NCI-H2196 treated with DMSO at 0.1 percent for 48 hours (cell line): ENCODE results near the gene GAD2.
A peak's percentile ranks its signal among the peaks of the same experiment; 100 is the strongest.
"Not testable (repeated sequence)": the region's sequence is repeated elsewhere in the genome, so short reads cannot be mapped to it uniquely, and the experiment has no call there.

ENCODE experiments used
- DNase-seq: peaks from one replicate; lab custom pipeline; 2025; ENCODE audit not compliant: unreplicated experiment; lab: John Stamatoyannopoulos, UW

GAD2 gene

DNA sequence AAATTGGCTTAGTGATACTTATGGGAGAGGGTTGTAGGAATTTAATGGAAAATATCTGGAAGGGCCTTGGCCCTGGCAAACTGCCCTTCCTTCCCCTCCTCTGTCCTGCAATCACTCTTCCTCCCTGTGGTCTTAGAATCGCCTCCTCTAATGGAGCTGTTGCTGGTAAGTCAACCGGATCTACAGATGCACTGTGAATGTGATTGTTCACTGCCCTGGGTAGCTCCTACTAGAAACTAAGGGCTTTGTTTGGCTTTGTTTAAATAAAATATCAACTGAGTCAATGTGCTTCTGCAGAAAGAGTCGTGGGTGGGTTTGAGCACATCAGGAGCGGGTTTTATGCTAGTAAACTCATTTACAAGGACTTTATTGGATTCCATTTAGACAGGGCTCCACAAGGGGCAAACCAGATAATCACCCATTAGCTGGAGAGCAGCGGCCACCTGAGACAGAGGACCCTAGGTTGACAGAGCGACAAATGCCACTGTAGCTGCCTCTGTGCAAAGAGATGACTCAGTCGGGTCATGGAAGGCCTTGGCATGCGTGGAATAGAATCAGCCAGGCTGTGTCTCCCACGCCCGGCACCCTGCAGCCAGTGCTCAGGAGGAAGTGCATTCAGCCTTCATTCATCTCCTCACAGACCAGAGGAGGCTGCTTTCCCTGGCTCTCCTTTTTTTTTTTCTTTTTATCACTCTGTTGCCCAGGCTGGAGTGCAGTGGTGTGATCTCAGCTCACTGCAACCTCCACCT lies 97.9 kb downstream of the GAD2 start:
- no peak for DNase-seq

DNA sequence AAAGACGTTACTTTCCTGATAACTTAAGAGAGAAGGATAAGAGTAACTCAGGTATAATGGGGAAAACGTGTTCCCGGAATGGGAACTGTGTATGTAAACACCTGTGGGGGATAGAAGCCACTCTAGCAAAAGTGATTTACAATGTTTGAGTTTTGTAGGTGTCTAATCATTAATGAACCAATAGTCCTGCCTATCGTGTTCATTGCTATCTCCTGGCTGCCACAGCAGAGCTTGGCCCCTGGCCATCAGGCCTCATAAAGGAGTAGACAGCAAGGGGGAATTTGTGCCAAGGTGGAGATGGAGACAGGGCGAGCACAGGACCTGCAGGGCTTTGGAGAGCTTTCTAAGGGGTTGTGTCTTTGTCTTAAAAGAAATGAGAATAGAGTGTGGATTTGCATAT lies 102.1 kb downstream of the GAD2 start:
- no peak for DNase-seq

DNA sequence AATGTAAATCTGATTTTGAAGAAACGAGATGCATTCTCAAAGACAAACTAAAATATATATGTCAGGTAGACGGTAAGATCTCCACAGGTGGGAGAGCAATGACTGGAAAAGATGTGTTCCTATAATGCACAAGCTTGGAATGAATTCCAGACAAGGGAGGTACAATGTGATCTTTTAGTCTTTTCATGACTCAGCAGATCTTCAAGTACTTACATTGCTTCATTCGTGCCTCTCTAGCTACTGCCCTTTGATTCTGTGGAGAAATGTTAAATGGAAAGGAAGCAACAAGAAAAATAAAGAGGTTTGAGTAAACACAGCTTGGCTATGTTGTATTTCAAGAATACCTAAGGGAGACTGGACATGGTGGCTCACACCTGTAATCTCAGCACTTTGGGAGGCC lies 106.6 kb downstream of the GAD2 start:
- DNase-seq: no peak

- no peak for DNase-seq
These were observed 110.3 kb downstream of the GAD2 start for GRCh38 chr10:26326851-26327250.

GRCh38 chr10:26327811-26328210 lies 111.2 kb downstream of the GAD2 start:
- DNase-seq: no peak

DNA sequence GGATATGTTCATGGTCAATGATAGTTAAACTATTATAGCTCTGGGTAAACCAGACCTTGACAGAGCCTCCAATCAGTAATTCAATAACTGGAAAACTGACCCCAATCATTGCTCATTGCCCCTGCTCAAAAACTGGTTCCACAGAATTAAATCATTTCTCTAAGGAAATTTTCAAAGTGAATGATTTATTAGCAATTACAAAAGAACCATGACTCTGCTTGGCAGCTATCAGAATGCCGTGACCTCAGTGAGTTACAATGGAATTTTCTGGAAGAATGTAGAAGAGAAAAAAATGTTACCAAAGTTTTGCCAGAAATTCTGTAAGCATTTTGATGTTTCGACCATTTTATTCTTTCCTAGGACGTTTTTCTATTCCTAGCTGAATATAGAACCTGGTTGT lies 114.8 kb downstream of the GAD2 start:
- DNase-seq: no peak

DNA sequence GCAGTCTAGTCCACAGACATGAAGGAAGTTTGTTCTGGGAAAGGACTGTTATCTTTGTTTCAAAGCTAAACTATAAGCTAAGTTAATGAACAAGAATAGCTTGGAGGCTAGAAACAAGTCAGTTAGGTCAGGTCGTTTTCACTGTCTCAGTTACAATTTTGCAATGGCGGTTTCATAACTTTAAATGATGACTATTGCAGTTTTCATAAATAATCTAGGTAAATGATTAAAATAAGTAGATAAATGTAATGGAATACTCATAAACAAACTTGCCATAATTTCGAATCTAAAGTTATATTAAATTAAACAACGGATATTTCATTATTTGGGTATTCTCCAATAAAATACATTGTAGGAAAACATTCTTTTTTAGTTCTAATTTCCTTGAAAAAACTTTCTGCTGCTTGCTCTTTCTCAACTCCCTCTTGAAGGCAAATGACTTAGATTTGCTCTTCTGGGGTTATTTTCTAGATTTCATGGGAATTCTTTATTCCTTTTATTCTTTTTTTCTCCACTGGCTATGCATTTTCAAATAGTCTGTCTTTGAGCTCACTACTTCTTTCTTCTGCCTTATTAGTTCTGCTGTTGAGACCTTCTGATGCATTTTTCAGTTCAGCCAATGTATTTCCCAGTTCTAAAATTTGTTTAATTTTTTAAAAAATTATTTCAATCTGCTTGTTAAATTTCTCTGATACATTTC lies 117.8 kb downstream of the GAD2 start:
- DNase-seq: no peak

DNA sequence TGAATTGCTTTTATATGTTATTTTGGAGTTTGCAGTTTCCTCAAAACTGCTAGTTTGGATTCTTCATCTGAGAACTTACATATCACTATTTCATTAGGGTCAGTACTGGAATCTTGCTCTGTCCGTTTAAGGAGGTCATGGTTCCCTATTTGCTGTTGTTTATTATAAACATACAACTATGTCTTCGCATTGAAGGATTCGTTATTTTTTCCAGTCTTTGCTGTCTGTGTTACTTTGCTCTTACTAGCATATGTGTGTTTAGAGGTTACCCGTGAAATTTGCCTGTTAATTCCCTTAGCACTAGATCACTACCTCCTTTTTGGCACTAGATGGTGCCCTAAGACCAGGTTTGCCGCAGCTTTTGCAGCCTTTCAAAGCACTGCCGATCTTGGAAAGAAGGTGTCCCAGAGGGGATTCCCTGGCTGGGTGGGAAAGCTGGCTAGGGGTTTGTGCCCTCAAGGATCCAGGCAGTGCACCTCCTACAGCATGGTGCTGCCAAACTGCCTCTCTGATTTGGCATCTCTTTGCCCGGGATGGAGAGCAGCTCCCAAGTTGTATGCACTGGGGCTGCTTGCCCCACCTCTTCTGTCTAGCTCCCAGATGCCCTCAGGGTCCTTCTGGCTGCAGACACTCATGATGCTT lies 118.5 kb downstream of the GAD2 start:
- DNase-seq: peak; percentile 21

DNA sequence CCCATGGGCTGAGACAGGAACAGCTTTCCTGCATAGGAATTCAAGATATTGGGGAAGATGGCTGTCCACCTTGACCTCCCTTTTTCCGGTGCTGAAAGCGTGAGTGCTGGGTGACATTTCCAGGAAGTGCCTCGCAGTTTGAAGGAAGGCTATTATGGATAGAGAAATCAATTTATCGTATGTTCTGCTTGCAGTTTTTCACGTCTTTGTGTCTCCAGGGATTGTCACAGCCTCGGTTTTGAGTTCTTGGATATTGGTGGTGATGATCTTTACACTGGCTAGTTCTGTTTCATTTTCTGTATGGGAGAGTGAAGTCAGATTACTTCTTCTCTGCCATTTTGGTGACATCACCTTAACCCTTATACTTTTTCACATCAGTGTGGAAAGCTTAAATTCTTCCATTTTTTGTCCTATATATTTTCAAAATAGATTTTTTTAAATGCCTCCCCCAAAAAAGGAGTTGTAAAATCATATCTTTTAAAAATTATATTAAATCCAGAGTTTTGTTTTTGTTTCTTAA lies 119.1 kb downstream of the GAD2 start:
- no peak for DNase-seq

DNA sequence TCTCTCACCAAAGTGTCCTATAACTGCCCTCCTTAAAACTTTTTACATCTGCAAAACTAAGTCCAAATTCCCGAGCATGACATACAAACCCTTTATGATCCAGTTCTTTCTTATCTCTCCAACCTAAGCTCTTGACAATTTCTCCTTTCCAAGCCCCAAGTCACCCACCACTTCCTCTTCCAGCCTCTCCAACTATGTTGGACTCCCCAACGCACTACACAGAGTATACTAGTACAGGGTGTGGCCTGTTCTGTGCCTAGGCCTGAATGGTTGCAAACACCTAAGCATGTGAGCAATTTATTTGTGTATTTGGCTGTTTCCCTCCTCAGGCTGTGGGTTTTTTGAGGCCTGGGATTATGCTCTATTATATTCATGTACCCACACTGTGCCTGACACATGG lies 120.4 kb downstream of the GAD2 start:
- no peak for DNase-seq

GRCh38 chr10:26341701-26342100 lies 125.1 kb downstream of the GAD2 start:
- DNase-seq: no peak

GRCh38 chr10:26348821-26349417 lies 132.3 kb downstream of the GAD2 start:
- DNase-seq: not testable (repeated sequence)
